ENCODE results near the gene IFITM5. TPM values are rescaled to one million over a fixed set of nuclear protein-coding genes. Genes with fewer than 3 reads are reported as not detected.

Gene IFITM5
- total and polyA plus RNA-seq, 9 of the 15 experiments (the other 6 are each of a cell fraction or from before 2014, with no cell fraction given) = 0.19 TPM; not detected in 8

DNA sequence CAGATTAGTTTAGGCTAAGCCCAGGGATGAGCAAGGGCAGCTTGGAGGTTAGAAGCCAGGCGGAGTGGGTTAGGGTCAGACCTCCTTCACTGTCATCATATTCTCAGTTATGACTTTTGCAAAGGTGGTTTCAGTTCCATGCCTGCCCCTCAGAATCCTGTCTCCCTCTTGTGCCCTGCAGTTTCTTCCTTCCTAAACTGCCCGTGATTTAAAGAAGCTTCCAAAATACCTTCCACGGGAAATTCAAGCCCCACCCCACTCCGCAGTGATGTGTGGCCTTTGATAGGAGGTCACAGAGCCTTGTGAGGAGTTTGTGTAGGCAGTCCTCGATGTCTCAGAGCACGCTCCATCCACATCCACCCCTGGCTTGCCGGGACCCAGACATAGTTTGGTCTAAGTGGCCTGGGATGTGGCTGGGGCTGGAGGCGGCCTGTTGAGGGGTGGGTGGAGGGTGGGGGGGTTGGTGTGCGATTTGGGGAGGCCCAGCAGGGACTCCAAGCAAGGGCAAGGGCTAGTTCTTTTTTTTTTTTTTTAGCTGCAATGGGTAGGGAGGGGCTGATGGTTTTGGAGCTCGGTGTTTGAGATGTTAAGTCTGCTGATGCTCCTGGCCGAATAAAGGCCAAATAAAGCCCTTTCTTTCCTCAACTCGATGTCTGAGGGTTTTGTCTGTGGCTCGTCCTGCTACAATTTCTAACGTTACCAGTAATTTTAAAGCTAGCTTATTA, 12.9 kb upstream of the IFITM5 start (continued):
- no peak for TF ChIP-seq MYBL2 (IDR thresholded peaks at IDR 0.05; ENCODE audit: low read depth)
- TF ChIP-seq MYBL2 (CRISPR knock-in tag; IDR thresholded peaks at IDR 0.05; ENCODE audit: borderline replicate concordance) = no peak
- TF ChIP-seq, protein P1, sequence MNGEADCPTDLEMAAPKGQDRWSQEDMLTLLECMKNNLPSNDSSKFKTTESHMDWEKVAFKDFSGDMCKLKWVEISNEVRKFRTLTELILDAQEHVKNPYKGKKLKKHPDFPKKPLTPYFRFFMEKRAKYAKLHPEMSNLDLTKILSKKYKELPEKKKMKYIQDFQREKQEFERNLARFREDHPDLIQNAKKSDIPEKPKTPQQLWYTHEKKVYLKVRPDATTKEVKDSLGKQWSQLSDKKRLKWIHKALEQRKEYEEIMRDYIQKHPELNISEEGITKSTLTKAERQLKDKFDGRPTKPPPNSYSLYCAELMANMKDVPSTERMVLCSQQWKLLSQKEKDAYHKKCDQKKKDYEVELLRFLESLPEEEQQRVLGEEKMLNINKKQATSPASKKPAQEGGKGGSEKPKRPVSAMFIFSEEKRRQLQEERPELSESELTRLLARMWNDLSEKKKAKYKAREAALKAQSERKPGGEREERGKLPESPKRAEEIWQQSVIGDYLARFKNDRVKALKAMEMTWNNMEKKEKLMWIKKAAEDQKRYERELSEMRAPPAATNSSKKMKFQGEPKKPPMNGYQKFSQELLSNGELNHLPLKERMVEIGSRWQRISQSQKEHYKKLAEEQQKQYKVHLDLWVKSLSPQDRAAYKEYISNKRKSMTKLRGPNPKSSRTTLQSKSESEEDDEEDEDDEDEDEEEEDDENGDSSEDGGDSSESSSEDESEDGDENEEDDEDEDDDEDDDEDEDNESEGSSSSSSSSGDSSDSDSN (IDR thresholded peaks at IDR 0.05; ENCODE audit: borderline replicate concordance in 1 of 2, low read depth in 2 of 2, low read length in 2 of 2) = 0 out of 4 replicates have a peak, but pooled peaks of 1 of the 2 experiments have one; percentile 12
- no peak for TF ChIP-seq ZNF57 (CRISPR knock-in tag; IDR thresholded peaks at IDR 0.05)
- no peak for TF ChIP-seq PURB (CRISPR knock-in tag; IDR thresholded peaks at IDR 0.05; ENCODE audit: low read depth)
- no peak for TF ChIP-seq SAFB2 (IDR thresholded peaks at IDR 0.05; ENCODE audit: borderline replicate concordance, low read depth, low read length, severe bottlenecking)
- TF ChIP-seq NFIX (CRISPR knock-in tag; IDR thresholded peaks at IDR 0.05; ENCODE audit: low read depth) = no peak
- TF ChIP-seq PCBP2 (IDR thresholded peaks at IDR 0.05; ENCODE audit: low read depth, low read length, poor library complexity, severe bottlenecking) = no peak
- TF ChIP-seq NONO (IDR thresholded peaks at IDR 0.05; ENCODE audit: low read depth in 2 of 2, low read length in 1 of 2) = no peak
- no peak for TF ChIP-seq POLR2A (conservative IDR thresholded peaks at IDR 0.05)
- no peak for TF ChIP-seq SRSF9 (IDR thresholded peaks at IDR 0.05; ENCODE audit: borderline replicate concordance, low read depth, low read length)
- 0 out of 2 replicates have a peak, but pooled peaks have one; percentile 32 for TF ChIP-seq LARP7 (IDR thresholded peaks at IDR 0.05)
- TF ChIP-seq SMARCE1 (IDR thresholded peaks at IDR 0.05) = no peak
- 0 out of 2 replicates have a peak, but pooled peaks have one; percentile 32 for TF ChIP-seq HDGF (IDR thresholded peaks at IDR 0.05)
- TF ChIP-seq THRAP3 (IDR thresholded peaks at IDR 0.05; ENCODE audit: borderline replicate concordance) = 0 out of 2 replicates have a peak, but pooled peaks have one; percentile 12
- no peak for TF ChIP-seq BCL6 (CRISPR knock-in tag; IDR thresholded peaks at IDR 0.05)
- TF ChIP-seq RFX5 (IDR thresholded peaks at IDR 0.05; ENCODE audit: low read depth, low read length) = no peak
- TF ChIP-seq, protein P2, sequence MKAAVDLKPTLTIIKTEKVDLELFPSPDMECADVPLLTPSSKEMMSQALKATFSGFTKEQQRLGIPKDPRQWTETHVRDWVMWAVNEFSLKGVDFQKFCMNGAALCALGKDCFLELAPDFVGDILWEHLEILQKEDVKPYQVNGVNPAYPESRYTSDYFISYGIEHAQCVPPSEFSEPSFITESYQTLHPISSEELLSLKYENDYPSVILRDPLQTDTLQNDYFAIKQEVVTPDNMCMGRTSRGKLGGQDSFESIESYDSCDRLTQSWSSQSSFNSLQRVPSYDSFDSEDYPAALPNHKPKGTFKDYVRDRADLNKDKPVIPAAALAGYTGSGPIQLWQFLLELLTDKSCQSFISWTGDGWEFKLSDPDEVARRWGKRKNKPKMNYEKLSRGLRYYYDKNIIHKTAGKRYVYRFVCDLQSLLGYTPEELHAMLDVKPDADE (conservative IDR thresholded peaks at IDR 0.05; ENCODE audit: control insufficient read depth, low read depth, low read length) = no peak
- TF ChIP-seq ZNF561 (CRISPR knock-in tag; conservative IDR thresholded peaks at IDR 0.05) = no peak
- TF ChIP-seq, protein P3, sequence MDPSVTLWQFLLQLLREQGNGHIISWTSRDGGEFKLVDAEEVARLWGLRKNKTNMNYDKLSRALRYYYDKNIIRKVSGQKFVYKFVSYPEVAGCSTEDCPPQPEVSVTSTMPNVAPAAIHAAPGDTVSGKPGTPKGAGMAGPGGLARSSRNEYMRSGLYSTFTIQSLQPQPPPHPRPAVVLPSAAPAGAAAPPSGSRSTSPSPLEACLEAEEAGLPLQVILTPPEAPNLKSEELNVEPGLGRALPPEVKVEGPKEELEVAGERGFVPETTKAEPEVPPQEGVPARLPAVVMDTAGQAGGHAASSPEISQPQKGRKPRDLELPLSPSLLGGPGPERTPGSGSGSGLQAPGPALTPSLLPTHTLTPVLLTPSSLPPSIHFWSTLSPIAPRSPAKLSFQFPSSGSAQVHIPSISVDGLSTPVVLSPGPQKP (CRISPR knock-in tag; IDR thresholded peaks at IDR 0.05) = no peak
- no peak; a peak in 1 of 4 replicates for TF ChIP-seq KDM1A (IDR thresholded peaks at IDR 0.05)
- no peak for TF ChIP-seq ZNF311 (CRISPR knock-in tag; IDR thresholded peaks at IDR 0.05)

Data from K562 (cell line).